Measurements from ENCODE around the gene PLEK.

DNA sequence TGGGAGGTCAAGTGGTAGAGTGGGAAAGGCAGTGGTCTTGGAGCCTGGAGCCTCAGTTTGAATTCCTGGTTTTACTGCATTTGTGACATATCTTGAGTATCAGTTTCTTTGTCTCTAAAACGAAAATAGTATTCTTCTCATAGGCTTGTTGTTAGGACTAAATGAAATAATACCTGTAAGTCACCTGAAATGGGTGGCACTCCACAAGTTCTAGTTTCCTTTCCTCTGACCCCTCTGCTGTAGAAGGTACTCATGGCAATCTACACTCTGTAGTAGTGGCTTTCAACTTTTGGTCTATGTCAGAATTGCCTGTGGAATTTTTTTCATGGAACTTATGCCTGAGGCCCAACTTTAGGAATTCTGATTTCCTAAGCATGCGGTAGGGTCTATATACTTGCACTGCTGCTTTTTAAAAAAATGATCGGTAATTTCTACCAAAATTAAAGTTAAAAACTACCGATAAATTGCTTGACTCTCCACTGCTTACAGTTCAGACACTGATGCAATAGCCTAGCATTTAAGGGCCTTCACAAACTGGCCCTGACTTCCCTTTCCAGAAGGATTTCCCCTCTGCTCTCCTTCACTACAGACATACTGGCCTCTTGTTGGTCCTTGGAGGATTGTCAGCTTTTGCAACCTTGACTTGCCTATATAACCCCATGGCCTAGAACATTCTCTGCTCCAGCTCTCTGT is 47.2 kb downstream of the PLEK start:
- TF ChIP-seq, protein P1, sequence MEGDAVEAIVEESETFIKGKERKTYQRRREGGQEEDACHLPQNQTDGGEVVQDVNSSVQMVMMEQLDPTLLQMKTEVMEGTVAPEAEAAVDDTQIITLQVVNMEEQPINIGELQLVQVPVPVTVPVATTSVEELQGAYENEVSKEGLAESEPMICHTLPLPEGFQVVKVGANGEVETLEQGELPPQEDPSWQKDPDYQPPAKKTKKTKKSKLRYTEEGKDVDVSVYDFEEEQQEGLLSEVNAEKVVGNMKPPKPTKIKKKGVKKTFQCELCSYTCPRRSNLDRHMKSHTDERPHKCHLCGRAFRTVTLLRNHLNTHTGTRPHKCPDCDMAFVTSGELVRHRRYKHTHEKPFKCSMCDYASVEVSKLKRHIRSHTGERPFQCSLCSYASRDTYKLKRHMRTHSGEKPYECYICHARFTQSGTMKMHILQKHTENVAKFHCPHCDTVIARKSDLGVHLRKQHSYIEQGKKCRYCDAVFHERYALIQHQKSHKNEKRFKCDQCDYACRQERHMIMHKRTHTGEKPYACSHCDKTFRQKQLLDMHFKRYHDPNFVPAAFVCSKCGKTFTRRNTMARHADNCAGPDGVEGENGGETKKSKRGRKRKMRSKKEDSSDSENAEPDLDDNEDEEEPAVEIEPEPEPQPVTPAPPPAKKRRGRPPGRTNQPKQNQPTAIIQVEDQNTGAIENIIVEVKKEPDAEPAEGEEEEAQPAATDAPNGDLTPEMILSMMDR (IDR thresholded peaks at IDR 0.05): no peak
- no peak for TF ChIP-seq EP300 (IDR thresholded peaks at IDR 0.05)
- no peak for TF ChIP-seq POLR2AphosphoS5 (IDR thresholded peaks at IDR 0.05)
- TF ChIP-seq POLR2A (IDR thresholded peaks at IDR 0.05): no peak
